Parathyroid adenoma (tissue), 2 donors: Measurements from ENCODE around the gene SUPT20HL1.

Experiments
- H2AFZ ChIP-seq: fragments of 300-600 bp; sonication (generic); one replicate; pipeline ENCODE4 v1.7.0; 2017; ENCODE audit warnings: antibody characterized with exemption, mild to moderate bottlenecking
- H3K27ac ChIP-seq: fragments of 300-600 bp; sonication (generic); one replicate; pipeline ENCODE4 v1.7.0; 2017
- H3K27me3 ChIP-seq: fragments of 300-600 bp; sonication (generic); one replicate; pipeline ENCODE4 v1.7.0; 2017; ENCODE audit warnings: low read length; ENCODE audit not compliant: control insufficient read depth, insufficient read depth
- H3K36me3 ChIP-seq: fragments of 300-600 bp; sonication (generic); one replicate; pipeline ENCODE4 v1.7.0; 2017; ENCODE audit warnings: low read length; ENCODE audit not compliant: control insufficient read depth, insufficient read depth
- H3K4me1 ChIP-seq: fragments of 300-600 bp; sonication (generic); one replicate; pipeline ENCODE4 v1.7.0; 2017; ENCODE audit warnings: control low read depth
- H3K4me2 ChIP-seq: fragments of 300-600 bp; sonication (generic); one replicate; pipeline ENCODE4 v1.7.0; 2017; ENCODE audit warnings: low read length
- H3K4me3 ChIP-seq: fragments of 300-600 bp; sonication (generic); one replicate; pipeline ENCODE4 v1.7.0; 2017; ENCODE audit warnings: low read depth, low read length
- H3K79me2 ChIP-seq: fragments of 300-600 bp; sonication (generic); one replicate; pipeline ENCODE4 v1.7.0; 2017; ENCODE audit warnings: control low read depth
- H3K9ac ChIP-seq: fragments of 300-600 bp; sonication (generic); one replicate; pipeline ENCODE4 v1.7.0; 2017; ENCODE audit warnings: mild to moderate bottlenecking
- H3K9me3 ChIP-seq: fragments of 300-600 bp; sonication (generic); one replicate; pipeline ENCODE4 v1.7.0; 2017; ENCODE audit warnings: low read length; ENCODE audit not compliant: control insufficient read depth
- TF ChIP-seq, protein P1 (sequence below): fragments of 300-600 bp; sonication (generic); IDR thresholded peaks from one replicate; pipeline ENCODE4 v1.7.0; 2017; ENCODE audit warnings: antibody characterized with exemption, mild to moderate bottlenecking
- donor health status: primary hyperparathyroidism.

SUPT20HL1 gene

GRCh38 chrX:24372021-24372763 is 11.8 kb downstream of the SUPT20HL1 start:
- no peaks in the 10 kb centered on the region for H3K4me1 ChIP-seq
- H3K4me2 ChIP-seq: no peak overlapping the region
- no peaks in the 10 kb centered on the region for H3K27me3 ChIP-seq
- TF ChIP-seq, protein P1, sequence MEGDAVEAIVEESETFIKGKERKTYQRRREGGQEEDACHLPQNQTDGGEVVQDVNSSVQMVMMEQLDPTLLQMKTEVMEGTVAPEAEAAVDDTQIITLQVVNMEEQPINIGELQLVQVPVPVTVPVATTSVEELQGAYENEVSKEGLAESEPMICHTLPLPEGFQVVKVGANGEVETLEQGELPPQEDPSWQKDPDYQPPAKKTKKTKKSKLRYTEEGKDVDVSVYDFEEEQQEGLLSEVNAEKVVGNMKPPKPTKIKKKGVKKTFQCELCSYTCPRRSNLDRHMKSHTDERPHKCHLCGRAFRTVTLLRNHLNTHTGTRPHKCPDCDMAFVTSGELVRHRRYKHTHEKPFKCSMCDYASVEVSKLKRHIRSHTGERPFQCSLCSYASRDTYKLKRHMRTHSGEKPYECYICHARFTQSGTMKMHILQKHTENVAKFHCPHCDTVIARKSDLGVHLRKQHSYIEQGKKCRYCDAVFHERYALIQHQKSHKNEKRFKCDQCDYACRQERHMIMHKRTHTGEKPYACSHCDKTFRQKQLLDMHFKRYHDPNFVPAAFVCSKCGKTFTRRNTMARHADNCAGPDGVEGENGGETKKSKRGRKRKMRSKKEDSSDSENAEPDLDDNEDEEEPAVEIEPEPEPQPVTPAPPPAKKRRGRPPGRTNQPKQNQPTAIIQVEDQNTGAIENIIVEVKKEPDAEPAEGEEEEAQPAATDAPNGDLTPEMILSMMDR: no peak
- no peak overlapping the region for H3K9ac ChIP-seq
- H3K36me3 ChIP-seq: no peaks in the 10 kb centered on the region
- no peak overlapping the region for H2AFZ ChIP-seq
- no peak overlapping the region for H3K27ac ChIP-seq
- H3K9me3 ChIP-seq: no peaks in the 10 kb centered on the region
- no peak overlapping the region for H3K4me3 ChIP-seq
- H3K79me2 ChIP-seq: no peaks in the 10 kb centered on the region

DNA sequence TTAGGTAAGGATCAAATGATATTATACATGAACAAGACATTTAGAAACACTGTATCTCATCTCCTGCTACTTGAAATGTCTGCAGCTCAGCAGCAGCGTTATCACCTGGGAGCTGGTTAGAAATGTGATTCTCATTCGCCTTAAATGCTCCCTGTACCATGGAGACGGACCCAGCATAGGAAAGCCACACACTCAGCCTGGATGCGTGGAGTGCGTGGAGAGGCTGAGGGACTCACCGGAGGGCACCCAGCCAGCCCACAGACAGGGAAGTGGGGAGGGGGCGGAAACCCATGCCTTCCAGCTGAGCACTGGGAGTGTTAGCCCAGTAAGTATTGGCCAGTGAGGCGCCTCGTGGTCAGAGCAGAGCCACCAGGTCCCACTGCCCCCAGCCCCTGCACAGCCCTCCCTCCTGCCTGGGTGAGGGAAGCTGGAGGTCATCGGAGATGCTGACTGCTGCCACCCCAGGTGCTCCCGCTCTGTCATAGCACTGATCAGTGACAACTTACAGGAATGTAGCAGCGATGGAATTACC is 15.2 kb downstream of the SUPT20HL1 start:
- Histone ChIP-seq H3K36me3 (no peaks in the 10 kb centered on the region), H3K9ac (no peak overlapping the region), H3K79me2 (no peaks in the 10 kb centered on the region), H3K27me3 (no peaks in the 10 kb centered on the region), H3K4me1 (no peaks in the 10 kb centered on the region), H3K4me3 (no peak overlapping the region), H2AFZ (no peak overlapping the region), H3K27ac (no peak overlapping the region), H3K9me3 (no peaks in the 10 kb centered on the region), H3K4me2 (no peak overlapping the region)
- TF ChIP-seq, protein P1: no peak

DNA sequence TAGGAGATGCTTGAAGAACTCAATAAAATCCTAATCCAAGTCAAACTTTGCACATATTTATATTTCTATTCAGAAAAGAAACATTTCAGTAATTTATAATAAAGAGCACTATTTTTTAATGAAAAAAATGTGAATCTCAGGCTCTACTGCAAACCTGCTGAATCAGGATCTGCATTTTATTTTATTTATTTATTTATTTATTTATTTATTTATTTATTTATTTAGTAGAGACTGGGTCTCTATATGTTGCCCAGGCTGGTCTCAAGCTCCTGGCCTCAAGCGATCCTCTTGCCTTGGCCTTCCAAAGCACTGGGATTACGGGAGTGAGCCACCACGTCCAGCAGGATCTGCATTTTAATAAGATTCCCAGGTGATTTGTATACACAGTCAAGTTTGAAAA is 16.0 kb downstream of the SUPT20HL1 start:
- Histone ChIP-seq H3K9ac (no peak overlapping the region), H3K36me3 (no peaks in the 10 kb centered on the region), H3K4me2 (no peak overlapping the region), H3K79me2 (no peaks in the 10 kb centered on the region), H2AFZ (no peak overlapping the region), H3K4me3 (no peak overlapping the region), H3K27ac (no peak overlapping the region), H3K4me1 (no peaks in the 10 kb centered on the region), H3K27me3 (no peaks in the 10 kb centered on the region), H3K9me3 (no peaks in the 10 kb centered on the region)
- TF ChIP-seq, protein P1: no peak

- no peaks in the 10 kb centered on the region for H3K9me3 ChIP-seq
- H3K4me3 ChIP-seq: no peak overlapping the region
- H3K79me2 ChIP-seq: no peaks in the 10 kb centered on the region
- no peaks in the 10 kb centered on the region for H3K36me3 ChIP-seq
- H3K27me3 ChIP-seq: no peaks in the 10 kb centered on the region
- no peak overlapping the region for H3K9ac ChIP-seq
- H3K4me1 ChIP-seq: no peaks in the 10 kb centered on the region
- H3K27ac ChIP-seq: no peak overlapping the region
- no peak overlapping the region for H3K4me2 ChIP-seq
- H2AFZ ChIP-seq: no peak overlapping the region
- TF ChIP-seq, protein P1: no peak
These were observed 16.8 kb downstream of the SUPT20HL1 start for GRCh38 chrX:24377195-24377594.
